ENCODE results near the gene FGD5. TPM values are rescaled to one million over a fixed set of nuclear protein-coding genes. Genes with fewer than 3 reads are reported as not detected.

Gene FGD5
- total and polyA plus RNA-seq, 4 experiments from 2014 or later, result 0.06 TPM; not detected in 3

- H3K4me1 Mint-ChIP-seq, result no peaks in the 10 kb centered on the region
- CTCF ChIA-PET (ENCODE audit: partially characterized antibody), result interaction anchor here (0.6 to 1.9 kb wide), 3 partner anchors 10 to 301 kb away, joined by 4 read pairs; no protein-coding TSS in a partner anchor
- no peaks in the 10 kb centered on the region for H3K9me3 Mint-ChIP-seq
Measured at GRCh38 chr3:14933820-14934425, 115.2 kb downstream of the FGD5 start.

GRCh38 chr3:14935592-14936345, 117.0 kb downstream of the FGD5 start:
- Mint-ChIP-seq H3K27ac (no peak overlapping the region), H3K27me3 (no peaks in the 10 kb centered on the region), H3K36me3 (no peaks in the 10 kb centered on the region), H3K9me3 (no peaks in the 10 kb centered on the region), H3K4me1 (no peaks in the 10 kb centered on the region), H3K4me3 (no peak overlapping the region)
- H3K36me3 ChIP-seq (ENCODE audit: insufficient read depth, low read length), result no peaks in the 10 kb centered on the region
- no peak for DNase-seq
- intact Hi-C loops (cut with micrococcal nuclease), result no loop called here
- H3K27ac ChIP-seq (ENCODE audit: low read depth, low read length), result no peak overlapping the region
- ChIA-PET CTCF (ENCODE audit: partially characterized antibody) (no interaction called here), POLR2A (ENCODE audit: partially characterized antibody) (no interaction called here)
- no peaks in the 10 kb centered on the region for H3K4me1 ChIP-seq (ENCODE audit: insufficient read depth, low read length)
- H3K9me3 ChIP-seq (ENCODE audit: control insufficient read depth in 1 of 2, low read length in 2 of 2), result no peaks in the 10 kb centered on the region
- no peak overlapping the region for H3K4me3 ChIP-seq (ENCODE audit: low read length in 2 of 2)
- no peaks in the 10 kb centered on the region for H3K27me3 ChIP-seq (ENCODE audit: insufficient read depth, low read length)

More at GRCh38 chr3:14933820-14934425, 115.2 kb downstream of the FGD5 start:
- no peaks in the 10 kb centered on the region for H3K27me3 Mint-ChIP-seq
- H3K4me1 ChIP-seq (ENCODE audit: insufficient read depth, low read length), result no peaks in the 10 kb centered on the region
- intact Hi-C loops (cut with micrococcal nuclease), result no loop called here
- no peak overlapping the region for H3K27ac ChIP-seq (ENCODE audit: low read depth, low read length)
- H3K27me3 ChIP-seq (ENCODE audit: insufficient read depth, low read length), result no peaks in the 10 kb centered on the region
- H3K36me3 ChIP-seq (ENCODE audit: insufficient read depth, low read length), result no peaks in the 10 kb centered on the region
- no peaks in the 10 kb centered on the region for H3K9me3 ChIP-seq (ENCODE audit: control insufficient read depth in 1 of 2, low read length in 2 of 2)
- H3K4me3 Mint-ChIP-seq, result no peak overlapping the region
- H3K36me3 Mint-ChIP-seq, result no peaks in the 10 kb centered on the region
- no peak for DNase-seq
- no peak overlapping the region for H3K27ac Mint-ChIP-seq
- H3K4me3 ChIP-seq (ENCODE audit: low read length in 2 of 2), result no peak overlapping the region
- POLR2A ChIA-PET (ENCODE audit: partially characterized antibody), result no interaction called here

- peak overlapping the region in 1 of 7 donors; percentile 43 for H3K27ac Mint-ChIP-seq
- no peak overlapping the region for H3K27ac ChIP-seq (ENCODE audit: low read depth, low read length)
- H3K9me3 Mint-ChIP-seq, result no peaks in the 10 kb centered on the region
- CTCF ChIA-PET (ENCODE audit: partially characterized antibody), result interaction anchor here (1.3 to 1.6 kb wide), 2 partner anchors 9 to 13 kb away, joined by 4 to 7 read pairs; no protein-coding TSS in a partner anchor
- no peaks in the 10 kb centered on the region for H3K27me3 ChIP-seq (ENCODE audit: insufficient read depth, low read length)
- H3K9me3 ChIP-seq (ENCODE audit: control insufficient read depth in 1 of 2, low read length in 2 of 2), result no peaks in the 10 kb centered on the region
- no peak overlapping the region for H3K4me3 ChIP-seq (ENCODE audit: low read length in 2 of 2)
- intact Hi-C loops (cut with micrococcal nuclease), result no loop called here
- H3K4me1 Mint-ChIP-seq, result peaks cover 1 to 22% (median 11%) of the 10 kb centered on the region in 4 donors
- no peaks in the 10 kb centered on the region for H3K27me3 Mint-ChIP-seq
- peaks cover 9% of the 10 kb centered on the region for H3K36me3 ChIP-seq (ENCODE audit: insufficient read depth, low read length)
- no peaks in the 10 kb centered on the region for H3K4me1 ChIP-seq (ENCODE audit: insufficient read depth, low read length)
- DNase-seq, result no peak
- H3K4me3 Mint-ChIP-seq, result no peak overlapping the region
- peaks cover 7 to 12% of the 10 kb centered on the region in 2 donors for H3K36me3 Mint-ChIP-seq
- POLR2A ChIA-PET (ENCODE audit: partially characterized antibody), result no interaction called here
Measured at GRCh38 chr3:14938954-14939353, 120.2 kb downstream of the FGD5 start.

- no peaks in the 10 kb centered on the region for H3K9me3 ChIP-seq (ENCODE audit: control insufficient read depth in 1 of 2, low read length in 2 of 2)
- CTCF ChIA-PET (ENCODE audit: partially characterized antibody), result interaction anchor here (1.4 kb wide), 1 partner anchor 16 kb away, joined by 6 read pairs; no protein-coding TSS in a partner anchor
- peaks cover 0 to 3% (median 0%) of the 10 kb centered on the region in 8 donors for H3K9me3 Mint-ChIP-seq
- no peak for DNase-seq
- no peak overlapping the region for H3K27ac ChIP-seq (ENCODE audit: low read depth, low read length)
- no peaks in the 10 kb centered on the region for H3K27me3 ChIP-seq (ENCODE audit: insufficient read depth, low read length)
- peak overlapping the region in 4 of 7 donors; percentile 17 to 57 (median 33) for H3K27ac Mint-ChIP-seq
- H3K4me3 ChIP-seq (ENCODE audit: low read length in 2 of 2), result no peak overlapping the region
- peaks cover 21% of the 10 kb centered on the region for H3K4me1 ChIP-seq (ENCODE audit: insufficient read depth, low read length)
- peaks cover 9 to 32% of the 10 kb centered on the region in 2 donors for H3K36me3 Mint-ChIP-seq
- no peak overlapping the region for H3K4me3 Mint-ChIP-seq
- peaks cover 28% of the 10 kb centered on the region for H3K36me3 ChIP-seq (ENCODE audit: insufficient read depth, low read length)
- intact Hi-C loops (cut with micrococcal nuclease), result loop anchor here (10.0 kb wide), 1 partner anchor 1047 kb away; no protein-coding TSS in a partner anchor
- H3K4me1 Mint-ChIP-seq, result peaks cover 8 to 44% (median 28%) of the 10 kb centered on the region in 4 donors
- POLR2A ChIA-PET (ENCODE audit: partially characterized antibody), result interaction anchor here (0.8 kb wide), 1 partner anchor 290 kb away, joined by 3 read pairs; the partner anchor contains the start of gene CCDC174
- H3K27me3 Mint-ChIP-seq, result no peaks in the 10 kb centered on the region
Measured at GRCh38 chr3:14941871-14942270, 123.1 kb downstream of the FGD5 start.

- Mint-ChIP-seq H3K9me3 (peaks cover 0 to 3% (median 0%) of the 10 kb centered on the region in 8 donors), H3K4me3 (peak overlapping the region in 1 of 8 donors; percentile 29), H3K27ac (peak overlapping the region in 2 of 7 donors; percentile 15 to 66), H3K4me1 (peaks cover 8 to 47% (median 30%) of the 10 kb centered on the region in 4 donors), H3K27me3 (no peaks in the 10 kb centered on the region), H3K36me3 (peaks cover 9 to 36% of the 10 kb centered on the region in 2 donors)
- H3K27me3 ChIP-seq (ENCODE audit: insufficient read depth, low read length), result no peaks in the 10 kb centered on the region
- CTCF ChIA-PET (ENCODE audit: partially characterized antibody), result interaction anchor here (1.4 kb wide), 1 partner anchor 17 kb away, joined by 6 read pairs; no protein-coding TSS in a partner anchor
- H3K27ac ChIP-seq (ENCODE audit: low read depth, low read length), result no peak overlapping the region
- intact Hi-C loops (cut with micrococcal nuclease), result loop anchor here (10.0 kb wide), 1 partner anchor 1048 kb away; no protein-coding TSS in a partner anchor
- DNase-seq, result no peak
- H3K36me3 ChIP-seq (ENCODE audit: insufficient read depth, low read length), result peaks cover 28% of the 10 kb centered on the region
- H3K9me3 ChIP-seq (ENCODE audit: control insufficient read depth in 1 of 2, low read length in 2 of 2), result no peaks in the 10 kb centered on the region
- POLR2A ChIA-PET (ENCODE audit: partially characterized antibody), result no interaction called here
- peaks cover 21% of the 10 kb centered on the region for H3K4me1 ChIP-seq (ENCODE audit: insufficient read depth, low read length)
- H3K4me3 ChIP-seq (ENCODE audit: low read length in 2 of 2), result no peak overlapping the region
Measured at GRCh38 chr3:14943042-14943441, 124.3 kb downstream of the FGD5 start.

- no peaks in the 10 kb centered on the region for H3K27me3 ChIP-seq (ENCODE audit: insufficient read depth, low read length)
- H3K4me3 ChIP-seq (ENCODE audit: low read length in 2 of 2), result no peak overlapping the region
- no peaks in the 10 kb centered on the region for H3K9me3 ChIP-seq (ENCODE audit: control insufficient read depth in 1 of 2, low read length in 2 of 2)
- peaks cover 17 to 45% of the 10 kb centered on the region in 2 donors for H3K36me3 Mint-ChIP-seq
- peaks cover 28% of the 10 kb centered on the region for H3K36me3 ChIP-seq (ENCODE audit: insufficient read depth, low read length)
- H3K27ac ChIP-seq (ENCODE audit: low read depth, low read length), result peak overlapping the region; percentile 97
- peak overlapping the region; percentile 86 to 99 (median 96) for H3K27ac Mint-ChIP-seq
- no peaks in the 10 kb centered on the region for H3K27me3 Mint-ChIP-seq
- H3K4me1 ChIP-seq (ENCODE audit: insufficient read depth, low read length), result peaks cover 44% of the 10 kb centered on the region
- H3K9me3 Mint-ChIP-seq, result peaks cover 0 to 3% (median 0%) of the 10 kb centered on the region in 8 donors
- ChIA-PET CTCF (ENCODE audit: partially characterized antibody) (interaction anchor here (0.8 to 1.6 kb wide), 5 partner anchors 20 to 1050 kb away, joined by 3 to 4 read pairs (median 3); partner anchors contain the start of gene RBSN), POLR2A (ENCODE audit: partially characterized antibody) (interaction anchor here (0.5 to 1.9 kb wide), 9 partner anchors 9 to 832 kb away, joined by 3 to 20 read pairs (median 5); partner anchors contain the start of genes CAPN7, CCDC174, CHCHD4 and MRPS25)
- DNase-seq, result no peak
- H3K4me3 Mint-ChIP-seq, result peak overlapping the region; percentile 90 to 100 (median 91)
- intact Hi-C loops (cut with micrococcal nuclease), result loop anchor here (5.0 to 10.0 kb wide), 3 partner anchors 656 to 1464 kb away; partner anchors contain the start of genes BTD, HACL1 and HDAC11
- peaks cover 22 to 69% (median 49%) of the 10 kb centered on the region in 4 donors for H3K4me1 Mint-ChIP-seq
Measured at GRCh38 chr3:14946236-14946635, 127.5 kb downstream of the FGD5 start.
